Testis (tissue), 2 donors: ENCODE results near the gene ZNF541.

Experiments
- POLR2A ChIP-seq: fragments of 450-650 bp; IDR thresholded peaks from one replicate; pipeline ENCODE4 v1.6.1; 2017; ENCODE audit warnings: antibody characterized with exemption, mild to moderate bottlenecking, moderate library complexity
- TF ChIP-seq, protein P1 (sequence below), 3 experiments: fragments of 450-650 bp in 2 of 3; fragments of 200-600 bp in 1 of 3; sonication (generic) in 1 of 3; IDR thresholded peaks; one replicate each; pipeline ENCODE4 v1.5.1; 2016 to 2019; ENCODE audit warnings: antibody characterized with exemption in 3 of 3, mild to moderate bottlenecking in 2 of 3, moderate library complexity in 1 of 3

GRCh38 chr19:47608074-47608918 lies 35.3 kb upstream of the ZNF541 start:
- TF ChIP-seq, protein P1, sequence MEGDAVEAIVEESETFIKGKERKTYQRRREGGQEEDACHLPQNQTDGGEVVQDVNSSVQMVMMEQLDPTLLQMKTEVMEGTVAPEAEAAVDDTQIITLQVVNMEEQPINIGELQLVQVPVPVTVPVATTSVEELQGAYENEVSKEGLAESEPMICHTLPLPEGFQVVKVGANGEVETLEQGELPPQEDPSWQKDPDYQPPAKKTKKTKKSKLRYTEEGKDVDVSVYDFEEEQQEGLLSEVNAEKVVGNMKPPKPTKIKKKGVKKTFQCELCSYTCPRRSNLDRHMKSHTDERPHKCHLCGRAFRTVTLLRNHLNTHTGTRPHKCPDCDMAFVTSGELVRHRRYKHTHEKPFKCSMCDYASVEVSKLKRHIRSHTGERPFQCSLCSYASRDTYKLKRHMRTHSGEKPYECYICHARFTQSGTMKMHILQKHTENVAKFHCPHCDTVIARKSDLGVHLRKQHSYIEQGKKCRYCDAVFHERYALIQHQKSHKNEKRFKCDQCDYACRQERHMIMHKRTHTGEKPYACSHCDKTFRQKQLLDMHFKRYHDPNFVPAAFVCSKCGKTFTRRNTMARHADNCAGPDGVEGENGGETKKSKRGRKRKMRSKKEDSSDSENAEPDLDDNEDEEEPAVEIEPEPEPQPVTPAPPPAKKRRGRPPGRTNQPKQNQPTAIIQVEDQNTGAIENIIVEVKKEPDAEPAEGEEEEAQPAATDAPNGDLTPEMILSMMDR (IDR thresholded peaks at IDR 0.05), result peak; percentile 6 to 33 (median 10)
- no peak for TF ChIP-seq POLR2A
